Mucosa of descending colon (tissue), 3 donors: ENCODE results near the gene RNF128. TPM values are rescaled to one million over a fixed set of nuclear protein-coding genes. Genes with fewer than 3 reads are reported as not detected.

Experiments used
- ATAC-seq: fragments of 200-7000 bp; cut with Tn5 transposase; one replicate; pipeline ENCODE4 v1.9.1; 2020; ENCODE audit warnings: mild to moderate bottlenecking, moderate library complexity
- DNase-seq, 3 donors: peaks; one replicate each; pipeline ENCODE4 v3.0.0-alpha.2; 2020
- H3K36me3 ChIP-seq: fragments of 200-600 bp; one replicate; pipeline ENCODE4 v1.8.0; 2021; ENCODE audit warnings: low read depth, mild to moderate bottlenecking
- H3K4me1 ChIP-seq: fragments of 200-600 bp; one replicate; pipeline ENCODE4 v1.8.0; 2021; ENCODE audit warnings: low read depth, mild to moderate bottlenecking
- H3K4me3 ChIP-seq: fragments of 200-600 bp; one replicate; pipeline ENCODE4 v1.8.0; 2021; ENCODE audit warnings: mild to moderate bottlenecking
- H3K9me3 ChIP-seq: fragments of 200-600 bp; one replicate; pipeline ENCODE4 v1.8.0; 2021; ENCODE audit warnings: mild to moderate bottlenecking
- intact Hi-C, 2 donors: fragments of 100-400 bp; cut with DNase I in 1 of 2; cut with micrococcal nuclease in 1 of 2; formaldehyde crosslinking; loops; one replicate each; pipeline versions ENCODE4 v1.11.0 to v1.11.1; 2022; cut with DNase I, micrococcal nuclease
- total RNA-seq, 3 donors: library from RNA; stranded (reverse); fragmentation: NEBNext Ultra II Directional in 2 of 3; extraction: Animal tissue kit (Norgen Biotek cat#: 25700) in 2 of 3; gene quantifications; one replicate each; pipeline versions ENCODE4 v1.2.1 to v1.2.4, GENCODE V29; 2021 to 2023
- TF ChIP-seq, protein P1 (sequence below): fragments of 200-600 bp; IDR thresholded peaks from one replicate; pipeline ENCODE4 v1.8.0; 2022; ENCODE audit warnings: antibody characterized with exemption, mild to moderate bottlenecking
- donor health status: DM: no; HTN: no; CAD: no; lungs with moderate emphysema.
- donor health status: DM: no; HTN: no; CAD: no.
- donor health status: DM: no; HTN: yes; CAD: no.

Gene RNF128
- total RNA-seq, 3 donors from 2014 or later = 13.5 to 51.5 (median 25.5) TPM

DNA sequence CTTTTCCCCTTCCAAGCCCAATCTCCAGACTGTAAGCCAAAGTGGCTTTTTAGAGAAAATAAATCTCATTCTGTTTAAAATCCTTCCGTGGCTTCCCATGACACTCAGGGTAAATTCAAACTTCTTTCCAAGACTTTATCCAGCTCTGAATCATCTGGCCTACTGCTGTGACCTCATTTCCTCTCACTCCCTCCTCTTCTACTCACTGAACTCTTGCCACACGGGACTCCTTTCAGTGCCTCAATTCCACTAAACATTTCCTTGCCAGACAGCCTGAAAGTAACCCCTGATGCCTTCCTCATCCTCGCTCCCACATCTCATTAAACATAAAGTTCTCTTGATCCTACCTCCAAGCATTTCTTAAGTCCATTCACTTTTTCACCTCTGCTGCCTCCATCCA lies 27.8 kb upstream of the RNF128 start:
- TF ChIP-seq, protein P1, sequence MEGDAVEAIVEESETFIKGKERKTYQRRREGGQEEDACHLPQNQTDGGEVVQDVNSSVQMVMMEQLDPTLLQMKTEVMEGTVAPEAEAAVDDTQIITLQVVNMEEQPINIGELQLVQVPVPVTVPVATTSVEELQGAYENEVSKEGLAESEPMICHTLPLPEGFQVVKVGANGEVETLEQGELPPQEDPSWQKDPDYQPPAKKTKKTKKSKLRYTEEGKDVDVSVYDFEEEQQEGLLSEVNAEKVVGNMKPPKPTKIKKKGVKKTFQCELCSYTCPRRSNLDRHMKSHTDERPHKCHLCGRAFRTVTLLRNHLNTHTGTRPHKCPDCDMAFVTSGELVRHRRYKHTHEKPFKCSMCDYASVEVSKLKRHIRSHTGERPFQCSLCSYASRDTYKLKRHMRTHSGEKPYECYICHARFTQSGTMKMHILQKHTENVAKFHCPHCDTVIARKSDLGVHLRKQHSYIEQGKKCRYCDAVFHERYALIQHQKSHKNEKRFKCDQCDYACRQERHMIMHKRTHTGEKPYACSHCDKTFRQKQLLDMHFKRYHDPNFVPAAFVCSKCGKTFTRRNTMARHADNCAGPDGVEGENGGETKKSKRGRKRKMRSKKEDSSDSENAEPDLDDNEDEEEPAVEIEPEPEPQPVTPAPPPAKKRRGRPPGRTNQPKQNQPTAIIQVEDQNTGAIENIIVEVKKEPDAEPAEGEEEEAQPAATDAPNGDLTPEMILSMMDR = no peak
- DNase-seq (no peak), ATAC-seq (no peak)
- Histone ChIP-seq H3K9me3 (no peaks in the 10 kb centered on the region), H3K4me3 (no peak overlapping the region), H3K36me3 (no peaks in the 10 kb centered on the region), H3K4me1 (no peaks in the 10 kb centered on the region)
- intact Hi-C loops = no loop called here

DNA sequence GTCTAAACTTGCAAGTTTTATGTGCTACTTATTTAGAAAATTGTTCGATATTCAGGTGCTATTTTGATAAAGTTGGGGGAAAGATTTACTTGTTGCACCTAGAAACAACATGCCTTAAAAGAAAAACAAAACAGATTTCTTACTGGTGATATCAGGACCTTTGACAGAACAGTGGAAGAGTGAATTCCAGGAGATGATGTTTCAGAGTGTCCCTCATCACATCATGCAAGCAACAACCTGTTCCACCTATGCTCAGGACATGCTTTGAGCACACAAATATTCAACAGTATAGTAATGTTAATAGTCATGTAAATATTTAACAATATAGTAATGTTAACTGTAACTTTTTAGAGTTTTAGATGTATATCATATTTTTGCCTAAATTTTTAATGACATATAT lies 23.9 kb upstream of the RNF128 start:
- Histone ChIP-seq H3K4me3 (no peak overlapping the region), H3K4me1 (no peaks in the 10 kb centered on the region), H3K36me3 (no peaks in the 10 kb centered on the region), H3K9me3 (no peaks in the 10 kb centered on the region)
- no peak for ATAC-seq
- TF ChIP-seq, protein P1 = no peak
- intact Hi-C loops = no loop called here
- DNase-seq = no peak

DNA sequence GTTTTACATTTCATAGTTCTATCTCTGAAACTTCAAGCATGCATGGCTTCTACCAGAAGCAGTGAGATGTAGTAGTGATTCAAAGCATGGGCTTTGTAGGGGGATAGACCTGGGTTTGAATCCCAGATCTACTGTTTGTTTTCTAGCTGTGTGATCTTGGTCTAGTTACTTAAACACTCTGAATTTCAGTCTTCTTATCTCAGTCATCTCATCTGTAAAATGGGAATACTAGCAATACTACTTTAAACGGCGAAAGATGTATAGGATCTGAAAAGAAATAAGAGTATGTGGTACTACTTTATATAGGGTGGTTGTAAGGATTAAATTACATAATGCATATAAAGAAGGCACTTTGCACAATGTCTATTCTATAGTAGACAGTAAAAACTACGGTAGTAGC lies 20.0 kb upstream of the RNF128 start:
- intact Hi-C loops = no loop called here
- no peaks in the 10 kb centered on the region for H3K4me1 ChIP-seq
- ATAC-seq (no peak), DNase-seq (no peak)
- H3K36me3 ChIP-seq = no peaks in the 10 kb centered on the region
- TF ChIP-seq, protein P1 = no peak
- H3K9me3 ChIP-seq = no peaks in the 10 kb centered on the region
- H3K4me3 ChIP-seq = no peak overlapping the region

DNA sequence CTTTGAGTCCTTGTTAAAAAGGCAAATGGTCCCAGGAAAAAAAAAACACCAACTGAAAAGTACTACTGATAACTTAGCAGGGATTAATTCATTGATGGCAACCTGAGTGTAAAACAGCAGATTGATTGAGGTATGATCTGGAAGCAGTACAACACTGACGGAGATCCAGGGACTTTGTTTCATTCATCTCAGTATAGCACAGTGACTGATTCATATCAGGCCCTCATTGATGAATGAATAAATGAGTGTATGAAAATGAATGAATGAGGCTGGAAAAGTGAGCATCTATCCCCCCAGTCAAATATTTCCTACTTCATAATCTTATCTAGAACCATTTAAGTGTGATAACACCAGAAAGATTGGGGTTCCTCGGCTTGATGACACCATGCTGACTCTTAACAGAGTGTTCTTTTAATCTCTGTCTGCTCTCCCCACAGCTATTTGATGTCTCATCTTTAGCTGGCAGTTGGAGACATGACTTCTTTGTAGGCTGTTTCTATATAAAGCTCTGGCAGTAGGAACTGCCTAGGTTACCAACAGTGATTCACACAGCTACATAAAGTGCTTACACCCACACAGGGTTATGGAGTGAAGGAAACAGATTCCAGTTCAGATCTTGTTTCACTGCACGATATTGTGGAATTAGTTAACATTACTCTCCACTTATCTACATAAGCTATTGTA lies 18.6 kb upstream of the RNF128 start:
- ATAC-seq = peak; percentile 21
- Histone ChIP-seq H3K4me1 (no peaks in the 10 kb centered on the region), H3K4me3 (no peak overlapping the region), H3K9me3 (no peaks in the 10 kb centered on the region), H3K36me3 (no peaks in the 10 kb centered on the region)
- no peak for DNase-seq
- intact Hi-C loops = no loop called here
- TF ChIP-seq, protein P1 = no peak

DNA sequence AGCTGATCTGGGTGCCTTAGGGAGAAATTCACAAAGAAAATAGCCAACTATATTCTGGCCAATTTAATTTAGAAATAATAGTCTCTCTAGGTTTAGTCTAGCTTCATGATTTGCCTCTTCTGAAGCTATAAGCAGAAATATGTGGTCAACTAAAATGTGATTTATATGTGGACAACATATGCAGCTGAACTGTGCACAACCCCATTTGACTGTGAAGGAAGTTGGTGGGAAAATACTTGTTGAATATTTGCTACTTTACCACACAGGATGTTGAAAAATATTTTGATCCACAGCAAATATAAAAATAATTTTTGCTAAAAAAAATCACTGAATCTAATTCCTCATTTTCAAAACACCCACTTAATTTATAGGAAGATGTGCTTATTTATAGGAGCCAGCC lies 15.7 kb upstream of the RNF128 start:
- intact Hi-C loops = no loop called here
- no peak overlapping the region for H3K4me3 ChIP-seq
- H3K4me1 ChIP-seq = no peaks in the 10 kb centered on the region
- no peak for DNase-seq
- TF ChIP-seq, protein P1 = no peak
- H3K36me3 ChIP-seq = no peaks in the 10 kb centered on the region
- H3K9me3 ChIP-seq = no peaks in the 10 kb centered on the region
- ATAC-seq = no peak

DNA sequence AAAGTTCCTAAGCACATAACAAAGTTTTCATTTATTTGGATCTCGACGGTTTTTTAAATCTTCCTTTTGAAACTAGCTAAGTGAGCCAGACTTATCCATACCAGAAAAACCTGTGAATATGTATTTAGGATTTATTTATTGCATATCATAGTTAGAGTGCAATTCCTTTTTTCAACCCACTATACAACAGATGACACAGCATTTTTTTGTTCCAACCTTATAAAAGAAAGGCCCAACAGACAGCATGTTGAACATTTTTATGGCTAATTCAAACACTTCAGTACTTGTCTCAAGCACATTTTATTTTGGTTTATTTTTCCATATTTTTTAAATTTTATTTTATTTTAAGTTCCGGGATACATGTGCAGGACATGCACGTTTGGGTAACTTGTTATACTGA lies 15.1 kb upstream of the RNF128 start:
- no peak for DNase-seq
- ATAC-seq = no peak
- Histone ChIP-seq H3K9me3 (no peaks in the 10 kb centered on the region), H3K4me3 (no peak overlapping the region), H3K4me1 (no peaks in the 10 kb centered on the region), H3K36me3 (no peaks in the 10 kb centered on the region)
- TF ChIP-seq, protein P1 = no peak
- intact Hi-C loops = no loop called here
